ENCODE measurements around the gene SAPCD1.
"Not testable (repeated sequence)": the region's sequence is repeated elsewhere in the genome, so short reads cannot be mapped to it uniquely, and the experiment has no call there.

The SAPCD1 gene

DNA sequence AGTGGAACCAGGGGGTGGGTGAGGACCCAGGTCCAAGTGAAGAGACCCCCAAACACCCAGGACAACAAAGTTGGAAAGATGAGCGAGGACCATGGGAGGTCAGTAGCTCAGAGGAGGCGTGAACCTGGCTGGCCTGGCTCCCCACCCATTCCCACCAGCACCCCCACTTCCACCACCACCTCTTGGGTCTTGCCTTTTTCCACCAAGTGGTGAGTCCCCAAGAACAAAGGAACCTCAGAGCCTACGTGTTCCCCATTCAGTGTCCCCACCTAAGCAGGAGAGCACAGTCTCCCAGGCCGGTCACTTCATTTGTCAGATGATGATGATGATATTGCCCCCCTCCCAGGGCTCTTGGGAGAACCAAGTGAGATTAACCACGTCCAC, 15.2 kb downstream of the SAPCD1 start:
- DNase-seq (ENCODE audit: low read depth) = no peak

DNA sequence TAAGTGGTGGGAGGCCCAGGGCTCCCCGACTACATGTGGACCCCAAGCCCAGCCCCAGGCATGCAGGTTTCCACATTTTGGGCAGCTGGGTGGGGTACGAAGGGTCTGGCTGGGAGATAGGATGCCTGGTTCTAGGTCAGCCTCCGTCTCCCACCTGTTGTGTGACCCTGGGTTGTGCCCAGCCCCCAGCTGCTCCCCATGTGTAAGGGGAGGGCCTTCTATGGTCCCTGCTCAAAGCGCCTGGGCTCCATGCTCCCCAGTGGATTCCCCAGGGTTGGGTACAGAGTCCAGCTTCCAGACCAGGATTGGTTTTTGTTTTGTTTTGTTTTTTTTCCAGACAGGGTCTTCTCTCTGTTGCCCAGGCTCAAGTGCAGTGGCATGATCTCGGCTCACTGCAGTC, 15.7 kb downstream of the SAPCD1 start:
- DNase-seq (ENCODE audit: low read depth) = no peak

GRCh38 chr6:31778999-31779885, 16.8 kb downstream of the SAPCD1 start:
- no peak for DNase-seq (ENCODE audit: low read depth)

DNA sequence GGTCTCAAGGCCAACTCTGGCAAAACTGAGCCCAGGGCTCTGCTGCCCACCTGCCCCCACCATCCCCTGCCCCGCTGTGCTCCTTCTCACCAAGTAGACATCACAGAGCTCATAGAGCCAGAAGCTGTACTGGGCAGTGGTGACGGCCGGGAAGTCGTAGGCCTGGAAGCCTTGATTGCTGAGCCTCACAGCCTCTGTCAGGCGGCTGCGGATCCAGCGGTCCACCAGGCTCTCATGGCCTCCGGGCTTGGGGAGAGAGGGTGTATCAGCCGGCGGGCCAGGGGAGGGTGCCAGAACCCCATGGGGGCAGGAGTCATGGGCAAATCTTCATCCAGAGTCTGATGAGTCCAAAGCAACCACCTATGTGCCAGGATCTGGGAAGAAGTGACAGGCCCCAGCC, 17.5 kb downstream of the SAPCD1 start:
- DNase-seq (ENCODE audit: low read depth) = no peak

GRCh38 chr6:31780507-31781243, 18.2 kb downstream of the SAPCD1 start:
- DNase-seq (ENCODE audit: low read depth) = no peak

DNA sequence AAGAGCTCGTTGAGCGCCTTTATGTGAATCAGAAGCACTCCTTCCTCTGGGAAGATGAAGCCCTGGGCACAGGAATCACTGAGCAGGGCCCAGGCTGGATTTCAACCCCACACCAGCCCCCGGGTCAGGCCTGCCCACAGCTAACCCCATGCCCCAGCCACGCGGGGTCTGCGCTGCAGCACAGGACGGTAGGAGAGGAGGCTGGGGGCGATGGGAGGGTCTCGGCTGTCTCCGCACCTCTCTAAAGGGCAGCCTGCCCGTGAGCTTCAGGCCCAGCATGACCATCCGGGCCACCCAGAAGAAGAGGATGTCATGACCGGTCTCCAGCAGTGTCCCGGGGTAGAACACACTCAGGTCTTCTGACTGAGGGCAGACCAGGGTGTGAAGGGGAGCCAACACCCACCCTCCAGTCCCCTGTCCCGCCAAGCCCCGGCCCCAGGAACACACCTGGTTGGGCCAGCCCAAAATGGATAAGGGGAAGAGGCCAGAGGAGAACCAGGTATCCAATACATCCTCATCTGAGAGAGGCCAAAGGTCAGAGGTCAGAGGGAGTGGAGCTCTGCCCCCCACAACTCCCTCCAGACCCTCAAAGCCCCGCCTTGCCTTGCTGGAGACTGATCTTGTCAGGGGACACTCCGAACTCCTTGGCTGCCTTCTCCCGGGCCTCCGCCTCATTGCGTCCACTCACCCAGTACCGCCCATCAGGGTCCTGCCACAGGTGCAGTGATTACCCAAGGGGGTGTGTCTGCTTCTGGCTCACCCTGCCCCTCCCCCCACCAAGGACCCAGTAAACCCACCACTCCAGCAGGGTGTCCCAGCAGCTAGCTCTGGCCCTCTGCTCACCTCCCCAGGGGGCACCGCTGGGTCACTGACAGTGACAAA, 19.0 kb downstream of the SAPCD1 start:
- no peak for DNase-seq (ENCODE audit: low read depth)

GRCh38 chr6:31782126-31782855, 19.8 kb downstream of the SAPCD1 start:
- no peak for DNase-seq (ENCODE audit: low read depth)

DNA sequence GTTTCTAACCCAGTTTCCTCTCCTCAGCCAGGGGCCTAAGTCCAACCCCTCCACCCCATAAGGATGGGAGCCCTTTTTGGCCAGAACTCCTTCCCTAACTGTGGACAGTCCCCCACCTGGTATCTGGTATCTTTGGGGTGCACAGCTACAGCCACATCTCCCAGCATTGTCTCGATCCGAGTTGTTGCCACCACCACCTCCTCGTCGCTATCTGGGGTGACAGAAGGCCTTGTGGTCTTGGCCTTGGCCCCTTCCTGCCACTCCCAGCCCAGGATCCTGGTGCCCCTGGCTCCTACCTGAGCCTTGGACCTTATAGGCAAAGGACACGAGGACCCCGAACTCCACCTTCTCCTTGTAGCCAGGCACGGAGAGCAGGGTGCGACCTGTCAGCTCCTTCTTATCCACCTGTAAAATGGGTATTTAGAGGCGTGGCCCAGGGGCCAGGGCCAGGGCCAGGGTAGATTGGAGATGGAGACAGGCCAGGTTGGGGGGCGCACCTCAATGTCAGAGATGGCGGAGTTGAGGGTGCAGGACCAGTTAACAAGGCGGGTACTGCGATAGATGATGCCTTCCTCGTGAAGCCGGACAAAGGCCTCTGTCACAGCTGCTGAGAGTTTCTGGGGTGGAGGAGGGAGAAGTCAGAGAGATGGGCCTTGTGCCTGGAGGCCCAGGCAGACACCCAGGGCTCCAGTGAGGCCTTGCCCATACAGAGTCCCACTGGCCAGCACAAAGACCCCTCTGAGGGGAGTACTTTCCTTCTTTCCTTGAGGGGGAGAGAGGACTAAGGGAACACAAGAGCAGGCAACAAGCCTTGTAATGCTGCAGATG, 21.9 kb downstream of the SAPCD1 start:
- DNase-seq (ENCODE audit: low read depth) = no peak

DNA sequence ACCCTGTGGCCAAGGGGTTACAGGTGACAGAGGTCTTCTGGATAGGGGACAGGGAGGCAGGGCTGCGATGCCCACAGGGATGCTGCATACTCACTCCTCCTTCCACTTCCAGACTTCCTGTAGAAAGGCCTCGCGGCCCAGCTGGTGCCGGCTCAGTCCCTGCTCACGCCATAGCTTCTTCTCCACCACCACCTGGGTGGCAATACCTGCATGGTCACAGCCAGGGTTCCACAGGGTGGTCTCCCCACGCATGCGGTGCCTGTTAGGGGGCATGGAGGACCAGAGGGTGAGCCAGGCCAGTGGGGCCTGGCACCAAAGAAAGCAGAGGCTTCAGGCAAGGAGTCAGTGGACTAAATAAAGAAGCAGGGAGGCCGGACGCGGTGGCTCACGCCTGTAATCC, 23.0 kb downstream of the SAPCD1 start:
- DNase-seq (ENCODE audit: low read depth) = no peak

- peak; percentile 63 for DNase-seq (ENCODE audit: low read depth)
These were observed 29.1 kb downstream of the SAPCD1 start for GRCh38 chr6:31791324-31792089.

DNA sequence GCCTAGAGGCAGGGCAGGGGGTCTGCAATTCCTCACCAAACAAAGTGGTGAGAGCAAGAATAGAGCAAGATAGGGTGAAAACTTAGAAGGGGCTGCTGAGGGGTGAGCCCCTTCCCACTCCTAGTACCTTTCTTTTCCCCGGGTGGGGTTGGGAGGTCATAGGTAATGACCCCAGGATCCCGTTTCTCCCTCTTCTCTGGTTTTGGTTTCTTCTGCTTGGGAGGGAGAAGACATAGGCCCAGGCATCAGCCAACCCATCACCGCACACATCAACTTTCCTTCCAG, 29.6 kb downstream of the SAPCD1 start:
- no peak for DNase-seq (ENCODE audit: low read depth)

- DNase-seq (ENCODE audit: low read depth) = peak; percentile 29
These were observed 30.3 kb downstream of the SAPCD1 start for GRCh38 chr6:31792761-31793171.

GRCh38 chr6:31793927-31794245, 31.4 kb downstream of the SAPCD1 start:
- DNase-seq (ENCODE audit: low read depth) = not testable (repeated sequence)

GRCh38 chr6:31794294-31794865, 31.9 kb downstream of the SAPCD1 start:
- peak; percentile 53 for DNase-seq (ENCODE audit: low read depth)

DNA sequence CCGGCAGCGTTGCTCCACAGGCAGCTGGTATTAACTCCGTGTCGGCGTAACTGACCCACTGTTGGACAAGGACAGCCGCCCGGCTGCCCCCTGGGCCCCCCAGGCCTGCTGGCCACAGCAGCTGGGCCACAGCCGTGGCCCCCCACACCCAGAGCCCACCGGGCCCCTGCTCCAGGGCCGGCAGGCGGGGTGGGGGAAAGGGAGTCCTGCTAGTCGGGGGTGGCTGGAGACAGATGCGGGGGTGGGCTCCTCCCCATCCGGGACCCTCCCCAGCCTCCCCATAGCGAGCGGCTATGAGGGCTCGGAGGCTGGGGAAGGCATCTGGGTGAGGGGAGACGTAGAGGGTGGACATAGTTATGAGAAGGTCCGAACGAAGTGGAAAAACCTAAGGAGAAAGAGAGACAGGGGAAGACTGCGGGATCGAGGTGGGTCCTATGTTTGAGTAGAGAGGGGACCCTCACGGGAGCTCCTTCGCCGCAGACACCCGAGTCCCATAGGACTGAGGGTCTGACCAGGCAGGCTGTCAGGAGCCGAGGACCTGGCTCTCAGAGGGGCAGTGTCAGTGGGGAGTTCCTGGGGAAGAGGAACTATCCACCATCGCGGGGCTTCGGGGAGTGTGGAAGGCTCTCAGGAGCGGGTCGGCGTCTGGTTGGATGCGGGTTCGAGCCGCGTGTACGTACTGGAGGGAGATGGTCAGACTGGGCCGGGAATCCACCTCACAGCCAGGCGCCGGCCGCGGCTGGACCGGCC, 32.6 kb downstream of the SAPCD1 start:
- DNase-seq (ENCODE audit: low read depth) = no peak

- DNase-seq (ENCODE audit: low read depth) = peak; percentile 93
These were observed 33.3 kb downstream of the SAPCD1 start, which contains the start of gene VARS1 for GRCh38 chr6:31795616-31796298. VARS1 (minus strand) TSS chr6:31795752; CDS start chr6:31795217, 535 bp downstream.

GRCh38 chr6:31796993-31797385, 34.5 kb downstream of the SAPCD1 start:
- DNase-seq (ENCODE audit: low read depth) = no peak

- no peak for DNase-seq (ENCODE audit: low read depth)
These were observed 35.1 kb downstream of the SAPCD1 start for GRCh38 chr6:31797588-31797987.

DNA sequence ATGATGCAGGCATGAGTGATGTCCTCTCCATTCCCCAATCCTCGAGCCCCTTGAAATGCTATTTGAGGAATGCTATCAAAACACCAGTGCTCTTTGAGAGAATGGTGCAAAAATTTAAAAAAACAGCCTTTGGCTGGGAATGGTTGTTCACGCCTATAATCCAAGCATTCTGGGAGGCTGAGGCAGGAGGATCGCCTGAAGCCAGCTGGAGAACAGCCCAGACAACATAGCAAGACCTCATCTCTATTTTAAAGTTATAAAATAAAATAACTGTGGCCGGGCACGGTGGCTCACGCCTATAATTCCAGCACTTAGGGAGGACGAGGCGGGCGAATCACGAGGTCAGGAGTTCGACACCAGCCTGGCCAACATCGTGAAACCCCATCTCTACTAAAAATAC, 37.3 kb downstream of the SAPCD1 start:
- peak; percentile 78 for DNase-seq (ENCODE audit: low read depth)

All from EH (cell line).